HepG2 (cell line): Measurements from ENCODE around the gene KXD1. TPM values are rescaled to one million over a fixed set of nuclear protein-coding genes. Genes with fewer than 3 reads are reported as not detected.

Experiments used
- ATAC-seq: fragments of 200-7000 bp; cut with Tn5 transposase; 3 replicates; pipeline ENCODE4 v1.9.1; 2020; ENCODE audit warnings: mild to moderate bottlenecking, moderate library complexity
- BruUV-seq: library from RNA; stranded (reverse); fragments of 400-500 nt; replicated peaks from 2 replicates; lab custom pipeline; 2021; lab: Mats Ljungman, UMichigan
- CTCF ChIA-PET: fragments of 300-600 bp; formaldehyde crosslinking; extraction: SDS; loops from one replicate; lab custom pipeline; 2021; ENCODE audit warnings: low total read pairs, inconsistent platforms, low intra/inter-chr PET ratio; lab: Yijun Ruan, JAX
- POLR2A ChIA-PET: fragments of 350-600 bp; sonication (Branson Sonifier 250); formaldehyde crosslinking; loops from one replicate; lab custom pipeline; 2020; ENCODE audit warnings: antibody characterized with exemption, inconsistent platforms; lab: Yijun Ruan, JAX
- DNase-seq: peaks from one replicate; pipeline ENCODE4 v3.0.0-alpha.2; 2015; ENCODE audit warnings: low spot score
- FAIRE-seq: peaks from 3 replicates; lab custom pipeline; 2011; peaks lifted over from hg19 to GRCh38; lab: Jason Lieb, UNC
- H2AFZ ChIP-seq: one replicate; pipeline ENCODE4 v1.6.1; 2011; ENCODE audit warnings: low read length, inconsistent platforms
- H3K27ac ChIP-seq: fragments of 300-600 bp; 3 replicates; pipeline ENCODE4 v1.8.0; 2011; ENCODE audit warnings: mixed run types, mild to moderate bottlenecking, mixed read lengths, low read length, inconsistent platforms; ENCODE audit not compliant: insufficient read depth; ENCODE audit errors: extremely low read length
- H3K27me3 ChIP-seq, 2 experiments: fragments of 200-600 bp in 1 of 2; 2 replicates in 1 of 2; 3 replicates in 1 of 2; pipeline versions ENCODE4 v1.6.0 to v1.8.0; 2011; ENCODE audit warnings: low read length in 2 of 2, mild to moderate bottlenecking in 2 of 2, moderate library complexity in 2 of 2, inconsistent platforms in 1 of 2; ENCODE audit not compliant: insufficient read depth in 2 of 2, control insufficient read depth in 1 of 2
- H3K36me3 ChIP-seq, 2 experiments: fragments of 200-600 bp in 1 of 2; replicated peaks in 1 of 2; 2 replicates in 1 of 2; 3 replicates in 1 of 2; pipeline versions ENCODE4 v1.5.1 to v1.8.0; 2011; ENCODE audit warnings: low read length in 2 of 2, inconsistent platforms in 1 of 2; ENCODE audit not compliant: insufficient read depth in 2 of 2, control insufficient read depth in 1 of 2
- H3K4me1 ChIP-seq: 2 replicates; pipeline ENCODE4 v1.5.1; 2012; ENCODE audit warnings: low read length, inconsistent platforms; ENCODE audit not compliant: insufficient read depth
- H3K4me2 ChIP-seq: 2 replicates; pipeline ENCODE4 v1.6.0; 2011; ENCODE audit warnings: low read depth, low read length, inconsistent platforms
- H3K4me3 ChIP-seq, 3 experiments: fragments of 200-600 bp in 1 of 3; sonication (generic), shearing (Covaris generic) in 1 of 3; replicated peaks in 1 of 3; 2 replicates each; pipeline ENCODE4 v1.5.1; 2011 to 2016; ENCODE audit warnings: low read length in 3 of 3, inconsistent platforms in 2 of 3, low read depth in 2 of 3, mild to moderate bottlenecking in 2 of 3, control low read depth in 1 of 3, mixed read lengths in 1 of 3; ENCODE audit not compliant: insufficient read depth in 1 of 3
- H3K79me2 ChIP-seq: one replicate; pipeline ENCODE4 v1.6.1; 2011; ENCODE audit warnings: low read length, inconsistent platforms; ENCODE audit not compliant: insufficient read depth
- H3K9ac ChIP-seq: 2 replicates; pipeline ENCODE4 v1.6.0; 2011; ENCODE audit warnings: mild to moderate bottlenecking, low read depth, low read length, inconsistent platforms; ENCODE audit not compliant: insufficient read depth
- H3K9me3 ChIP-seq: 2 replicates; pipeline ENCODE4 v1.5.1; 2012; ENCODE audit warnings: mild to moderate bottlenecking, low read length
- H4K20me1 ChIP-seq: 2 replicates; pipeline ENCODE4 v1.6.0; 2011; ENCODE audit warnings: inconsistent platforms, mild to moderate bottlenecking, low read length, moderate library complexity; ENCODE audit not compliant: insufficient read depth
- CBX2 ChIP-seq, 2 experiments: fragments of 200-600 bp in 1 of 2; sonication (generic); formaldehyde crosslinking in 1 of 2; IDR thresholded peaks; 2 replicates each; pipeline versions ENCODE4 v1.7.0 to v1.8.1; 2018 to 2022; ENCODE audit warnings: low read depth in 2 of 2, low read length in 1 of 2, mild to moderate bottlenecking in 1 of 2, missing genetic modification reagents in 1 of 2
- EHMT2 ChIP-seq: fragments of 200-600 bp; sonication (generic); IDR thresholded peaks from 2 replicates; pipeline ENCODE4 v1.7.0; 2017; ENCODE audit warnings: antibody characterized with exemption, low read depth, low read length, borderline replicate concordance
- ESRRA ChIP-seq: sonication (generic); formaldehyde crosslinking; IDR thresholded peaks from 2 replicates; pipeline ENCODE4 v1.5.1; 2020; ENCODE audit warnings: mild to moderate bottlenecking, low read depth, missing genetic modification reagents
- NCOA1 ChIP-seq: sonication (generic); formaldehyde crosslinking; IDR thresholded peaks from 2 replicates; pipeline ENCODE4 v1.9.0; 2021; ENCODE audit warnings: missing genetic modification reagents
- TCF7L2 ChIP-seq: IDR thresholded peaks from 2 replicates; pipeline ENCODE4 v1.6.1; 2011; ENCODE audit warnings: mild to moderate bottlenecking, low read depth, low read length, moderate library complexity
- TFAP4 ChIP-seq: sonication (generic); IDR thresholded peaks from 2 replicates; pipeline ENCODE4 v1.6.1; 2016; ENCODE audit warnings: low read depth, borderline replicate concordance
- UBTF ChIP-seq: sonication (generic); formaldehyde crosslinking; IDR thresholded peaks from 2 replicates; pipeline ENCODE4 v1.4.0; 2020; ENCODE audit warnings: mild to moderate bottlenecking, missing genetic modification reagents
- ZMYM3 ChIP-seq: sonication (generic); formaldehyde crosslinking; IDR thresholded peaks from 2 replicates; pipeline ENCODE4 v1.5.1; 2020; ENCODE audit warnings: mild to moderate bottlenecking, missing genetic modification reagents
- ZNF138 ChIP-seq: sonication (generic); formaldehyde crosslinking; IDR thresholded peaks from 2 replicates; pipeline ENCODE4 v1.5.0; 2020; ENCODE audit warnings: mild to moderate bottlenecking, low read depth, missing genetic modification reagents
- ZNF3 ChIP-seq: IDR thresholded peaks from 2 replicates; pipeline ENCODE4 v1.7.0; 2017; ENCODE audit warnings: inconsistent platforms
- ZNF652 ChIP-seq: IDR thresholded peaks from 2 replicates; pipeline ENCODE4 v1.6.1; 2016; ENCODE audit warnings: low read depth, borderline replicate concordance
- ZSCAN12 ChIP-seq: sonication (generic); formaldehyde crosslinking; IDR thresholded peaks from 2 replicates; pipeline ENCODE4 v1.9.0; 2021; ENCODE audit warnings: mild to moderate bottlenecking, missing genetic modification reagents
- WGBS: methylation state at CpG from one replicate; pipeline ENCODE4 v1.1.6; 2017; ENCODE audit warnings: low lambda C conversion rate; 5-methylcytosine and 5-hydroxymethylcytosine counted together
- in situ Hi-C: cut with HindIII; loops from 2 replicates; pipeline ENCODE4 v1.10.0; 2017; ENCODE audit warnings: low pct_unique_long_range_greater_than_20kb; ENCODE audit not compliant: extremely low pct_ligation_motif_present
- intact Hi-C: fragments of 100-400 bp; cut with micrococcal nuclease; formaldehyde crosslinking; loops from one replicate; pipeline ENCODE4 v1.10.0; 2022; ENCODE audit not compliant: unreplicated experiment
- polyA plus RNA-seq, 8 experiments: library from polyadenylated mRNA; depleted of rRNA in 3 of 8; stranded (reverse) in 7 of 8; unstranded in 1 of 8; fragments of >200 nt; fragmentation: Illumina TruSeq in 4 of 8; extraction: Trizol in 4 of 8; gene quantifications; 2 replicates each; pipeline versions ENCODE4 v1.2.1 to v1.2.3, GENCODE V29; 2011 to 2016; ENCODE audit warnings: low read depth in 4 of 8, missing spikeins in 1 of 8, mixed read lengths in 1 of 8; ENCODE audit not compliant: insufficient read depth in 1 of 8
- total RNA-seq, 5 experiments: library from RNA; depleted of rRNA; stranded (reverse); fragments of >200 nt; fragmentation: Illumina TruSeq; extraction: Trizol; gene quantifications; 2 replicates each; pipeline ENCODE4 v1.2.3, GENCODE V29; 2016; ENCODE audit warnings: low read depth in 1 of 5
- TF ChIP-seq, protein P1 (sequence below): IDR thresholded peaks from 2 replicates; pipeline ENCODE4 v1.6.1; 2012; ENCODE audit warnings: low read length, improper control_type of control experiment
- TF ChIP-seq, protein P2 (sequence below): sonication (generic); formaldehyde crosslinking; IDR thresholded peaks from 2 replicates; pipeline ENCODE4 v1.4.0; 2020; ENCODE audit warnings: missing genetic modification reagents

Gene KXD1
- total and polyA plus RNA-seq, 2 of the 13 experiments (the other 11 are each of a cell fraction or from before 2014, with no cell fraction given), result 44.6 to 143 TPM

DNA sequence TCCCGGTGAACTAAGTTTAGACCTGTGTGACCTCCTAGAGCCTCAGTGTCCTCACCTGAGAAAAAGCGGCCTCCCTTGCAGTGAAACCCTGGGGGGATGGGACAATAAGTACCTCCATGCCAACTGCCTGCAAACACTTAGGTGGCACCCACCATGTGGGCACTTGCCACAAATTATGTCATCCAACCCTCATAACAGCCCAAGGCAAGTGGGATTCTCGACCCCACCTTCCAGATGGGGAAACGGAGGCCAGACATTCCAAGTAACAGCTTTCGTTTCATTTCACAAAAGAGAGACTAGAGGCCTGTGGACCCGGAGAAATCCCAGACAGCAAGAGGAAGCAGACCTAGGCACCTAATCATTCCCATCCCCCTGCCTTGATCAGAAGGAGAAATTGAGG lies 37.8 kb downstream of the KXD1 start:
- intact Hi-C loops, result no loop called here
- 96% methylated on average over 6 of the region's 6 CpGs for WGBS
- CTCF ChIA-PET, result no interaction called here
- Histone ChIP-seq H2AFZ (no peak overlapping the region), H3K27me3 (no peaks in the 10 kb centered on the region), H3K9me3 (no peaks in the 10 kb centered on the region), H3K9ac (no peak overlapping the region), H3K4me3 (no peak overlapping the region), H3K4me1 (peaks cover 1% of the 10 kb centered on the region; the same call in 1 of the 2 replicates), H3K27ac (no peak overlapping the region), H3K36me3 (peaks cover 14 to 46% of the 10 kb centered on the region in 2 experiments; a peak in 4 of 5 replicates), H3K4me2 (no peak overlapping the region), H4K20me1 (0 out of 2 replicates have a peak, but pooled peaks cover 2% of the 10 kb centered on the region), H3K79me2 (no peaks in the 10 kb centered on the region)
- no peak for TF ChIP-seq ZSCAN12
- no peak for TF ChIP-seq UBTF
- no peak for TF ChIP-seq ZNF138 (CRISPR knock-in tag)
- no peak for TF ChIP-seq NCOA1 (CRISPR knock-in tag)
- no peak for TF ChIP-seq ZMYM3 (CRISPR knock-in tag)
- TF ChIP-seq ZNF652 (CRISPR knock-in tag), result no peak
- TF ChIP-seq EHMT2, result no peak
- no peak for TF ChIP-seq TFAP4
- no peak for TF ChIP-seq ZNF3 (CRISPR knock-in tag)
- TF ChIP-seq, protein P1, sequence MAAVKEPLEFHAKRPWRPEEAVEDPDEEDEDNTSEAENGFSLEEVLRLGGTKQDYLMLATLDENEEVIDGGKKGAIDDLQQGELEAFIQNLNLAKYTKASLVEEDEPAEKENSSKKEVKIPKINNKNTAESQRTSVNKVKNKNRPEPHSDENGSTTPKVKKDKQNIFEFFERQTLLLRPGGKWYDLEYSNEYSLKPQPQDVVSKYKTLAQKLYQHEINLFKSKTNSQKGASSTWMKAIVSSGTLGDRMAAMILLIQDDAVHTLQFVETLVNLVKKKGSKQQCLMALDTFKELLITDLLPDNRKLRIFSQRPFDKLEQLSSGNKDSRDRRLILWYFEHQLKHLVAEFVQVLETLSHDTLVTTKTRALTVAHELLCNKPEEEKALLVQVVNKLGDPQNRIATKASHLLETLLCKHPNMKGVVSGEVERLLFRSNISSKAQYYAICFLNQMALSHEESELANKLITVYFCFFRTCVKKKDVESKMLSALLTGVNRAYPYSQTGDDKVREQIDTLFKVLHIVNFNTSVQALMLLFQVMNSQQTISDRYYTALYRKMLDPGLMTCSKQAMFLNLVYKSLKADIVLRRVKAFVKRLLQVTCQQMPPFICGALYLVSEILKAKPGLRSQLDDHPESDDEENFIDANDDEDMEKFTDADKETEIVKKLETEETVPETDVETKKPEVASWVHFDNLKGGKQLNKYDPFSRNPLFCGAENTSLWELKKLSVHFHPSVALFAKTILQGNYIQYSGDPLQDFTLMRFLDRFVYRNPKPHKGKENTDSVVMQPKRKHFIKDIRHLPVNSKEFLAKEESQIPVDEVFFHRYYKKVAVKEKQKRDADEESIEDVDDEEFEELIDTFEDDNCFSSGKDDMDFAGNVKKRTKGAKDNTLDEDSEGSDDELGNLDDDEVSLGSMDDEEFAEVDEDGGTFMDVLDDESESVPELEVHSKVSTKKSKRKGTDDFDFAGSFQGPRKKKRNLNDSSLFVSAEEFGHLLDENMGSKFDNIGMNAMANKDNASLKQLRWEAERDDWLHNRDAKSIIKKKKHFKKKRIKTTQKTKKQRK, result no peak
- TF ChIP-seq CBX2 (IDR thresholded peaks at IDR 0.05; ENCODE audit: low read depth, low read length), result no peak
- no peak for TF ChIP-seq CBX2 (CRISPR knock-in tag; IDR thresholded peaks at IDR 0.05; ENCODE audit: low read depth)
- TF ChIP-seq ESRRA (CRISPR knock-in tag), result no peak
- TF ChIP-seq TCF7L2, result no peak
- TF ChIP-seq, protein P2, sequence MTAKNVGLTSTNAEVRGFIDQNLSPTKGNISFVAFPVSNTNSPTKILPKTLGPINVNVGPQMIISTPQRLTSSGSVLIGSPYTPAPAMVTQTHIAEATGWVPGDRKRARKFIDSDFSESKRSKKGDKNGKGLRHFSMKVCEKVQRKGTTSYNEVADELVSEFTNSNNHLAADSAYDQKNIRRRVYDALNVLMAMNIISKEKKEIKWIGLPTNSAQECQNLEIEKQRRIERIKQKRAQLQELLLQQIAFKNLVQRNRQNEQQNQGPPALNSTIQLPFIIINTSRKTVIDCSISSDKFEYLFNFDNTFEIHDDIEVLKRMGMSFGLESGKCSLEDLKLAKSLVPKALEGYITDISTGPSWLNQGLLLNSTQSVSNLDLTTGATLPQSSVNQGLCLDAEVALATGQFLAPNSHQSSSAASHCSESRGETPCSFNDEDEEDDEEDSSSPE (CRISPR knock-in tag), result no peak
- no peak for FAIRE-seq
- in situ Hi-C loops, result no loop called here
- no peak for DNase-seq
- POLR2A ChIA-PET, result no interaction called here
- no TSS peak for BruUV-seq
- ATAC-seq, result no peak
